Duodenal mucosa (tissue), 2 donors: ENCODE results near the gene ABHD6.

ENCODE experiments used
- H3K27ac ChIP-seq: one replicate; pipeline ENCODE4 v1.7.0; 2013; ENCODE audit warnings: low read depth, low read length
- H3K27me3 ChIP-seq, 2 donors: one replicate each; pipeline ENCODE4 v1.7.0; 2013; ENCODE audit warnings: low read length in 2 of 2, control low read depth in 1 of 2; ENCODE audit not compliant: insufficient read depth in 2 of 2, control insufficient read depth in 1 of 2
- H3K36me3 ChIP-seq, 2 donors: one replicate each; pipeline ENCODE4 v1.7.0; 2013; ENCODE audit warnings: low read length in 2 of 2, control low read depth in 1 of 2; ENCODE audit not compliant: insufficient read depth in 2 of 2, control insufficient read depth in 1 of 2
- H3K4me1 ChIP-seq, 2 donors: one replicate each; pipeline ENCODE4 v1.7.0; 2013; ENCODE audit warnings: low read length in 2 of 2, control low read depth in 1 of 2; ENCODE audit not compliant: insufficient read depth in 2 of 2, control insufficient read depth in 1 of 2
- H3K4me3 ChIP-seq, 2 donors: one replicate each; pipeline ENCODE4 v1.7.0; 2013; ENCODE audit warnings: low read length in 2 of 2, low read depth in 1 of 2
- H3K9ac ChIP-seq, 2 donors: one replicate each; pipeline ENCODE4 v1.7.0; 2013; ENCODE audit warnings: low read length in 2 of 2, low read depth in 1 of 2
- H3K9me3 ChIP-seq, 2 donors: one replicate each; pipeline ENCODE4 v1.7.0; 2013; ENCODE audit warnings: low read length in 2 of 2, control low read depth in 1 of 2; ENCODE audit not compliant: control insufficient read depth in 1 of 2

Gene ABHD6

DNA sequence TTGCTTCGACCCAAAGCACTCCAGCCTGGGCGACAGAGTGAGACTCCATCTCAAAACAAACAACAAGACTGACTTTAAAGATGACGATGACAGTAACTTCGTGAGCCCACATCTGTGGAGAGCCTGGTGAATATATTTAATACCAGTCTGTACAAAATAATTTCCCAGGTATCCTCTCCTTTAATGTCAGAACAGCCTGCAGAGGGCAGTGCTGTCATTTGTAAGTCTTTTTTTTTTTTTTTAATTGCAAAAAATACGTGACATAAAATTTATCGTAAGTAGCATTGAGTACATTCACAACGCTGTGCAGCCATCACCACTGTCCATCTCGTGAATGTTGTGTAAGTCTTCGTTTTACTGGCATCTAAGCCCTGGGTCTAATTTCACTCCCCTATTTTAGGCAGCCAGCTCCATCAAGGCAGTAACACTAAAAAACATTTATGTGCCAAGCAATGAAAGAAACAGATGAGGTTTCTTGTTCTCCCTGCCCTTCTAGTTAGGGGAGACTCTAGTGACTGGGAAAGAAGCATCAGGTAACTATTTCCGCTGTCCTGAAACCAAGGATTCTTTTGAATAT is 70.1 kb downstream of the ABHD6 start:
- H3K9me3 ChIP-seq = no peaks in the 10 kb centered on the region
- peaks cover 4 to 27% of the 10 kb centered on the region in 2 donors for H3K36me3 ChIP-seq
- no peaks in the 10 kb centered on the region for H3K27me3 ChIP-seq
- H3K4me3 ChIP-seq = peak overlapping the region; percentile 92 to 98
- peak overlapping the region; percentile 97 to 98 for H3K9ac ChIP-seq
- peaks cover 17 to 24% of the 10 kb centered on the region in 2 donors for H3K4me1 ChIP-seq
- no peak overlapping the region for H3K27ac ChIP-seq

DNA sequence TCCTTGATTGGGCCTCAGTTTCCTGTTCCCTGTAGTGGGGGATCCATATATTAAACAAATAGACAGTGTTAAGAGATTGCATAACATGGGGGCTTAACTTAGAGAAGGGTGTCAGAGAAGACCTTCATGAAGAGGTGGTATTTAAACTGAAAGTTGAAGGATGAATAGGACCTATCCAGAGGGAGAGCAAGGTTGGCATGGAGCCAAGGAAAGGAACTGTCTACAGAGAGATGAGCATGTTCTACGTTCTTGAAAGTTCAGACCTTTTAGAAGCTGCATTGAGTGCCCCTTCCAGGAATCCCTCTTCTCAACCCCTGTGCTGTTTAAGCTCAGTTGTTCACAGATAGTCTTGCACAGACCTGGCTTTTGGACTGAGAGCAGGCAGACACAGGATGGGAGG is 71.1 kb downstream of the ABHD6 start:
- no peaks in the 10 kb centered on the region for H3K27me3 ChIP-seq
- no peak overlapping the region for H3K4me3 ChIP-seq
- H3K27ac ChIP-seq = no peak overlapping the region
- peak overlapping the region in 1 of 2 donors; percentile 36 for H3K9ac ChIP-seq
- H3K36me3 ChIP-seq = peaks cover 10 to 34% of the 10 kb centered on the region in 2 donors
- H3K4me1 ChIP-seq = peaks cover 17 to 24% of the 10 kb centered on the region in 2 donors
- no peaks in the 10 kb centered on the region for H3K9me3 ChIP-seq

DNA sequence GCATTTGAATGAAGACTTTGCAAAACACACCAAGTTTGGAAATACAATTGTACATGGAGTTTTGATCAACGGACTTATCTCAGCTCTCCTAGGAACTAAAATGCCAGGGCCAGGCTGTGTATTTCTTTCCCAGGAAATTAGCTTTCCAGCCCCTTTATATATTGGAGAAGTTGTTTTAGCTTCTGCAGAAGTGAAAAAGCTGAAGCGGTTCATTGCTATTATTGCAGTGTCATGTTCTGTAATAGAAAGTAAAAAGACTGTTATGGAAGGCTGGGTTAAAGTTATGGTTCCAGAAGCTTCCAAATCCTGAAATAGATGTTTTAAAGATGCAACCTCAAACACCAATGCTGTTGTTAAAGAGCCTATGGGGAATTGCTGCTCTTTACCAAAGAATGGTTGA is 80.2 kb downstream of the ABHD6 start:
- Histone ChIP-seq H3K9me3 (no peaks in the 10 kb centered on the region), H3K27ac (no peak overlapping the region), H3K36me3 (peaks cover 19 to 57% of the 10 kb centered on the region in 2 donors), H3K27me3 (no peaks in the 10 kb centered on the region), H3K4me3 (no peak overlapping the region), H3K4me1 (no peaks in the 10 kb centered on the region), H3K9ac (no peak overlapping the region)

DNA sequence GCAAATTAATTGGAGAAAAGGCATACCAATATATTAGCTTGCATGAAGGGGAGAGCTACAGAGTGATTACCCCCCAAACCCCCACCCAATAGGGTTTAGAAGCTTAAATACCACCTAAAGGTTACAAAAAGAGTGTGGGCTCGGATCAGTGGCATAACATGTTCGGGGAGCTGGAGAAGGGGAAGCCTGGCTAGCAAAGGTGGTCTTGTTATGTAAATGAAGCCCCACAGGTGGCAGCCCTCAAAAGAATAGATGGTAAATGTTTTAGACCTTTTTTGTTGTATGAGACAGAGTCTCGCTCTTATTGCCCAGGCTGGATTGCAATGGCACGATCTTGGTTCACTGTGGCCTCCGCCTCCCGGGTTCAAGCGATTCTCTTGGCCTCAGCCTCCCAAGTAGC is 84.2 kb downstream of the ABHD6 start:
- Histone ChIP-seq H3K27me3 (no peaks in the 10 kb centered on the region), H3K4me3 (no peak overlapping the region), H3K27ac (no peak overlapping the region), H3K9me3 (no peaks in the 10 kb centered on the region), H3K36me3 (peaks cover 7 to 29% of the 10 kb centered on the region in 2 donors), H3K9ac (no peak overlapping the region), H3K4me1 (peaks cover 4 to 19% of the 10 kb centered on the region in 2 donors)

DNA sequence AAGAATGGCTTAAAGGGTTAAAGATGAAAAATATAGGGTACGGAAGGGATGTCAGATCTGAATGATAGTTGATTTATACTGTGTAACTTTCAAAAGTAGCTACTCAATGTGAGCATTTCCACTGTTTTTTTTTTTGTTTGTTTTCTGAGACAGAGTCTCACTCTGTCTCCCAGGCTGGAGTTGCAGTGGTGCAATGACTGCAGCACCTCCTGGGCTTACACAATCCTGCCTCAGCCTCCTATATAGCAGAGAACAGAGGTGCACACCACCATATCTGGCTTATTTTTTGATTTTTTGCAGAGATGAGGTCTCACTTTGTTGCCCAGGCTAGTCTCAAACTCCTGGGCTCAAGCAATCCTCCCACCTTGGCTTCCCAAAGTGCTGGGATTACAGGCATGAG is 85.2 kb downstream of the ABHD6 start:
- Histone ChIP-seq H3K27ac (no peak overlapping the region), H3K36me3 (peaks cover 3 to 19% of the 10 kb centered on the region in 2 donors), H3K9me3 (no peaks in the 10 kb centered on the region), H3K4me1 (peaks cover 4 to 19% of the 10 kb centered on the region in 2 donors), H3K27me3 (no peaks in the 10 kb centered on the region), H3K4me3 (no peak overlapping the region), H3K9ac (no peak overlapping the region)

DNA sequence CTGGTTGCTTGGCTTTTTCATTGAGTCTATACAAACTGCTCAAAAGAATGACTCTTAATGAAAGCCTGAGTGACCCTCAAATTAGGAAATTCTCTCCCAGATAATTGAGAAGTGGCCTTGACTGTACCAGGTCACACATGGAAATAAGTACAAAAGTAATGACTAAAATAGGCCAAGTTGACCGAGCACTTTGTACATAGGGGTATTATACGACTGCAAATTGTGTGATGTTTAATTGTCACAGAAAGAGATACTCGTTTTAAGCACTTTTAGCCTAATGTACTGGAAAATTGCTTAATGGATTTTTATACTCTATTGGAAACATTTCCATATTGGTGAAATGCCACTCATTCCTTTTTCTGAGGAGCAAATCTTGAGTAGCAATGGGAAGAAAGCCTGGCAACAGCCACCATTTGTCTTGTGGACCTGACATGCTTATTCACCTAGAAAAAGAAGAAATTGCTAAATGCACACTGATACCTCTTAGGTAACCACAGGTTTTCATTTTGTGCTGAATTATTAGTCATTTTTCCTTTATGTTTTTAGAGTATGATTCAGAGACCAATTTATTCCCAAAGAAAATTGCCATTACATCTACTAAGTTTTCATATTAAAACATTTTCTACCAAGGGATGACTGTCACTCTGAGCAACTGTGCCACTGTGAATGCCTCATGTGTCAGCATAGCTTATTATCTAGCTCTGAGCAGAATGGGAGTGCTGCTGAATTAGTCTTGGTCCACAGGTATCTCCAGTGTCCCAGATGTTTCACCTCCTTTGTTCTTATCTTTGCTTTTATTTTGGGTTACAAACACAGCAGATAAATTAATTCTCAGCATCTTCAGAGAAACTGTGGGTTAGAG is 86.2 kb downstream of the ABHD6 start:
- Histone ChIP-seq H3K27ac (no peak overlapping the region), H3K9ac (no peak overlapping the region), H3K4me1 (peaks cover 4 to 19% of the 10 kb centered on the region in 2 donors), H3K4me3 (no peak overlapping the region), H3K27me3 (no peaks in the 10 kb centered on the region), H3K9me3 (no peaks in the 10 kb centered on the region), H3K36me3 (peaks cover 0 to 10% of the 10 kb centered on the region in 2 donors)

DNA sequence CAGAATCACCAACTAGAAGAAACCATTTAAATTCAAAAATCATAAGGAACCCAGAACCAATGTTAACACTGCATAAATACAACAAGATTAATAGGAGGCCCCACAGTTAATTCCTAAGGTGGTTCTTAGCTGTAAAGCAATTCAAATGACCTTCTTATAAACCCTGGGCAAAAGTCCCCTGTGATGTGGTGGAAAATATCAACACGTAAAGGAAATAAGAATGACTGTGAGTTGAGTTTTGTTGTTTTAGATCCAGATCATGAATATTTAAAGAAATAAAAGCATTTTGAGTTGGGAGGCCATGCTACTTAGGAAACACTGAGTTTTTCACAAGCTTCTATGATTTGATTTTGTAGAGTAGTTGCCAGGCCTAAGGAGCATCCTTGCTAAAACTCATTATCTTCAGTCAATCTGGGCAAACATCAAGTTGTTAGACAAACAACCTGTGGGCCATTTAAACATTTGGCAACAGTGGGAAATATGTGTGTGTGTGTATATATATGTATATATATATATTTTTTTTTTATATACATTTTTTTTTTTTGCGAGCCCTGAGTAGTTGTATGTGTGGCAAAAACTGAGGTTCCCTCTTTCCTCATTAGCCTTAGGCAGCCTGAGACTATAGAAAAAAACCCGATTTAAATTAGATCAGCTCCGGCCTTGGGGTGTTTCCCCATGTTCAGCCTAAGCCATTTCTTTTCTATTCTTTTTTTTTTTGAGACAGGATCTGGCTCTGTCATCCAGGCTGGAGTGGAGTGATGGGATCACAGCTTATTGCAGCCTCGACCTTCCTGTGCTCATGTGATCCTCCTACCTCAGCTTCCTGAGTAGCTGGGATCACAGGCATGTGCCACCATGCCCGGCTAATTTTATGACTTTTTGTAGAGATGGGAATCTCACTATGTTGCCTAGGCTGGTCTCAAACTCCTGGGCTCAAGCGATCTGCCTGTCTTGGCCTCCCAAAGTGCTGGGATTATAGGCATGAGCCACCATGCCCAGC is 87.1 kb downstream of the ABHD6 start:
- Histone ChIP-seq H3K9ac (no peak overlapping the region), H3K9me3 (no peaks in the 10 kb centered on the region), H3K4me1 (peaks cover 4 to 19% of the 10 kb centered on the region in 2 donors), H3K27ac (peak overlapping the region; percentile 44), H3K27me3 (no peaks in the 10 kb centered on the region), H3K36me3 (peaks cover 0 to 2% of the 10 kb centered on the region in 2 donors), H3K4me3 (no peak overlapping the region)

DNA sequence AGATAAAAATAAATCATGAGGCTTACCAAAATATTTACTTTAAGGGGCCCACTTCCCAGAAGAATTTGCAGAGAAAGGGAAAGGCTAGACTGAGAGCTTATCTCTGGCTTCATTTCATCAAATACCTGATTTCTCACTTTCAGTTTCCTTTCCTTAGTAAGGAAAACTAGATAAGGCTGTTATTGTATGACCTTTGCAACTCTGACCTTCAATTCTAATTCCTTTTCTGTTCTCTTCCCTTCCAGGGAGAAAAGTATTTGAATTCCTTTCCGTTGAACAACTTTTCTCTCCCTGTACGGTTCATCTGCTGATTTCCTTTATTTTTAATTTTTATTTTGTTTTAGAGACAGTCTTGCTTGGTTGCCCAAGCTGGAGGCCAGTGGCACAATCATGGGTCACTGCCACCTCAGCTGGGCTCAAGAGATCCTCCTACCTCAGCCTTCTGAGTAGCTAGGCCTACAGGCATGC is 88.0 kb downstream of the ABHD6 start:
- H3K9me3 ChIP-seq = no peaks in the 10 kb centered on the region
- H3K4me1 ChIP-seq = peaks cover 4 to 19% of the 10 kb centered on the region in 2 donors
- no peaks in the 10 kb centered on the region for H3K27me3 ChIP-seq
- H3K36me3 ChIP-seq = no peaks in the 10 kb centered on the region
- H3K4me3 ChIP-seq = no peak overlapping the region
- H3K9ac ChIP-seq = no peak overlapping the region
- peak overlapping the region; percentile 44 for H3K27ac ChIP-seq

DNA sequence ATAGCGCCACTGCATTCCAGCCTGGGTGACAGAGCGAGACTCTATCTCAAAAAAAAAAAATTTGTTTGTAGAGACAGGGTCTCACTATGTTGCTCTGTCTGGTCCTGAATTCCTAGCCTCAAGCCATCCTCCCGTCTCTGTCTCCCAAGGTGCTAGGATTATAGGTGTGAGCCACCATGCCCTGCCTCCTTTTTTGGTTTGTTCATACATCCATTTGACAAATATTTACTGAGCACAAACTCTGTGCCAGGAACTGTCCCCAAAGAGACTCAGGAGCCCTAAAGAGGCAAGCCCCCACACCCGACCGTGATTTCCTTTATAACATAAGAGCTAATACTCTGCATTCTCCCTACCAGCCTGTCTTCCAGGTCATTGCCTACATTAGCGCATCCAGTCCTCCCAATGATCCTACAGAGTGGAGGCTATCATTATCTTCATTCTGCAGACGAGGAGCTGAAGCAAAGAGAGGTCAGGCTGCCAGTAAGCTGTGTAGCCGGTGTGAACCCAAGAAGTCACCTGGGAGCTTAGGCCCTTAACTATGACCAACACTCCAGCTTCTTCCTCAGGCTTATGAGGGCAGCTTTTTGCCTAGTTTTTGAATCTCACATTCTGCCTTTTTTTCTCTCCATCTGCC is 88.8 kb downstream of the ABHD6 start:
- H3K4me1 ChIP-seq = peaks cover 4 to 19% of the 10 kb centered on the region in 2 donors
- H3K27me3 ChIP-seq = no peaks in the 10 kb centered on the region
- H3K27ac ChIP-seq = no peak overlapping the region
- no peaks in the 10 kb centered on the region for H3K36me3 ChIP-seq
- no peaks in the 10 kb centered on the region for H3K9me3 ChIP-seq
- H3K4me3 ChIP-seq = no peak overlapping the region
- no peak overlapping the region for H3K9ac ChIP-seq
